ENCODE results near the gene GPATCH3.
"Not testable (repeated sequence)": the region's sequence is repeated elsewhere in the genome, so short reads cannot be mapped to it uniquely, and the experiment has no call there.

- TF ChIP-seq, protein P1, sequence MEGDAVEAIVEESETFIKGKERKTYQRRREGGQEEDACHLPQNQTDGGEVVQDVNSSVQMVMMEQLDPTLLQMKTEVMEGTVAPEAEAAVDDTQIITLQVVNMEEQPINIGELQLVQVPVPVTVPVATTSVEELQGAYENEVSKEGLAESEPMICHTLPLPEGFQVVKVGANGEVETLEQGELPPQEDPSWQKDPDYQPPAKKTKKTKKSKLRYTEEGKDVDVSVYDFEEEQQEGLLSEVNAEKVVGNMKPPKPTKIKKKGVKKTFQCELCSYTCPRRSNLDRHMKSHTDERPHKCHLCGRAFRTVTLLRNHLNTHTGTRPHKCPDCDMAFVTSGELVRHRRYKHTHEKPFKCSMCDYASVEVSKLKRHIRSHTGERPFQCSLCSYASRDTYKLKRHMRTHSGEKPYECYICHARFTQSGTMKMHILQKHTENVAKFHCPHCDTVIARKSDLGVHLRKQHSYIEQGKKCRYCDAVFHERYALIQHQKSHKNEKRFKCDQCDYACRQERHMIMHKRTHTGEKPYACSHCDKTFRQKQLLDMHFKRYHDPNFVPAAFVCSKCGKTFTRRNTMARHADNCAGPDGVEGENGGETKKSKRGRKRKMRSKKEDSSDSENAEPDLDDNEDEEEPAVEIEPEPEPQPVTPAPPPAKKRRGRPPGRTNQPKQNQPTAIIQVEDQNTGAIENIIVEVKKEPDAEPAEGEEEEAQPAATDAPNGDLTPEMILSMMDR (conservative IDR thresholded peaks at IDR 0.05 in 1 of 2, IDR thresholded peaks at IDR 0.05 in 1 of 2; ENCODE audit: extremely low read depth in 1 of 2, insufficient read depth in 1 of 2, low read depth in 1 of 2, low read length in 2 of 2): not testable (repeated sequence)
- not testable (repeated sequence) for TF ChIP-seq EZH2 (IDR thresholded peaks at IDR 0.05; ENCODE audit: borderline replicate concordance, low read length)
Observed at GRCh38 chr1:26873097-26873496, 27.2 kb downstream of the GPATCH3 start.

Measured in mammary epithelial cell (primary cell).